ENCODE measurements around the gene SETD5.

SETD5 gene

DNA sequence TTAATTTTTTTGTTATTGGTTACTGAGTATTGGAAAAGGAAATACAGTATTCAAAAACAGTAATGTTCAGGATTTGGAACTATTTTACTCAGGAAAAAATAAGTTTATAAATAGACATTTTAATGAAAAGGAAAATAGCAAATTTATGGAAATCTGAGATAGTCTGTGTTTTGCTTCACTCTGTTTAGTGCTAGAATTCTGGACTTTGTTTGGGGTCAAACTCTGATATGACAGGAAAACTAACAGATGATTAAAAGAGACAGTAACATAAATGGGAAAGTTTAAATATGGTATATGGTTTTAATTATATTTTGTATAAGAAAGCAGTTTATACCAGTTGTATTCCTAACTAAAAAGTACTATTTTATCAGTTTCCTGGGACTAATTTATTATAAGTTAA lies 17.4 kb downstream of the SETD5 start:
- no peak for DNase-seq

DNA sequence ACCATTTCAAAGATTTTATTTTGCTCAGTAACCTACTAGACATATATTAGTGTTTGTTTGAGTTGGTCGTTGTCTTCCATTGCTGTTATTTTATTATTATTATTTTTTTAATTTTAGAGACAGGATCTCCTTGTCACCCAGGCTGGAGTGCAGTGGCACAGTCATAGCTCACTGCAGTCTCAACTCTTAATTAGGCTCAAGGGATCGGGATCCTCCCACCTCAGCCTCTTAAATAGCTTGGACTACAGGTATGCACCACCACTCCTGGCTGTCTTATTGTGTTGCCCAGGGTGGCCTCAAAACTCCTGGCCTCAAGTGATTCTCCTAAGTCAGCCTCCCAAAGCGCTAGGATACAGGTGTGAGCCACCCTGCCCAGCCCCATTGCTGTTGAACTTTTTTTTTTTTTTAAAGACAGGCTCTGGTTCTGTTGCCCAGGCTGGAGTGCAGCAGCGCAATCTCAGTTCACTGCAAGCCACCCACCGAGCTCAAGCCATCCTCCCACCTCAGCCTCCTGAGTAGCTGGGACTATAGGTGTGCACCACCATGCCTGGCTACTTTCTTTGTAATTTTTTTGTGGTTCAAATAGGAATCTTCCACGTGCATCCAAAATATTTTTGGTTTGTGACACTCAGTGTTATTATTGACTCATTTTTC lies 18.2 kb downstream of the SETD5 start:
- no peak for DNase-seq

DNA sequence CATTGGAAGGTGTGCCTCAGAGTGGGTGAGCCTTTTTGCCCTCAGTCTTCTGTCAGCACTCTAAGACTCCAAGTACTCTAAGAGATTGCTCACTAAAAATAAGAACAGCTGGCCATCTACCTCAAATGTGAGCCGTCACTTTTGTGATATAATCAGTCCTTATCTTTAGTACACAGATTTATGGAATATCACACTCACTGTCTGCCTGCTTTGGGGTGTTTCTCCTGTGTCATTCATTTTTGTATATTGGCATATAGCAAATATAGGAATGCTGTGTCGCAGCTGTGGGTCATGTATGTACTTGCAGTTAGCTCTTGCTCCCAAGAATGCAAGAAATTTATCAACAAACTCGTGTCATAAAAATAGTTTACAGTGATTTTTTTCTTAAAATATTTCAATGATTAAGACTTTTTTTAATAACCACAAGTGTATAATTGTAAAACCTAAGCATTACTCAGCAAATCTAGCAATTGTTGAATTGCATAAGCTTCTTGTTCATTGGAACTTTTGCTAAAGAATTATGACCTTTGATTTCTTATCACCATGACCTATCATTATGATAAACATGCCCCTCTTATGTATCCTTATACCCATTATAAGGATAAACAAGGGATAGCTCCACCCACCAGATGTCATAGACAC lies 18.8 kb downstream of the SETD5 start:
- DNase-seq = no peak

DNA sequence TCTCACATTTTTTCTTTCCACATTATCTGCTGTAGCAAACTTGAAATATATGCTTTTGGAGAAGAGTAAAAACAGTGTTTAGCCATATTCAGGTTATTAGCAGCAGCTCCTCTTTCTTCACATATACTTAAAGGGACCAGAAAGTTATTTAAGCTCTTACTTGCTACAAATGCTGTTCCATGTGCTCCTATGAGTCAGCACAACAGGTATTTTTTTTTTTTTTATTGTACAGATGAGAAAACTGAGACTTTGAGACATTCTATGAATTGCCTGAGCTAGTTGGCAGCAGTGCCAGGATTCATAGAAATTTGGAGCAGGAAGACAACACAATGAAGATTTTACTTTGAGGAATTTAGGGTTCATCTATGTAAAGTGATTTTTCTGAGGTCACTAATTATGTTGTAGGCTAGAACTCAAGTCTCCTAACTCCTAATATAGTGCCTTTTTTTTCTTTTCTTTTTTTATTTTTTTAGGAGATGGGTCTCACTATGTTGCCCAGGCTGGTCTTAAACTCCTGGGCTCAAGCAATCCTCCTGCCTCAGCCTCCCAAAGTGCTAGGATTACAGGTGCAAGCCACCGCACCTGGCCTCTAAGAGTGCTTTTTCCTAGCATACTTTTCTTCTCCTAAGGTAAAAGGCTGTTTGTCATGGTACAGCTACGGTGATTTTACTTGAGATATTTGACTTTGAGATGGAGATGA lies 23.6 kb downstream of the SETD5 start:
- DNase-seq = no peak

DNA sequence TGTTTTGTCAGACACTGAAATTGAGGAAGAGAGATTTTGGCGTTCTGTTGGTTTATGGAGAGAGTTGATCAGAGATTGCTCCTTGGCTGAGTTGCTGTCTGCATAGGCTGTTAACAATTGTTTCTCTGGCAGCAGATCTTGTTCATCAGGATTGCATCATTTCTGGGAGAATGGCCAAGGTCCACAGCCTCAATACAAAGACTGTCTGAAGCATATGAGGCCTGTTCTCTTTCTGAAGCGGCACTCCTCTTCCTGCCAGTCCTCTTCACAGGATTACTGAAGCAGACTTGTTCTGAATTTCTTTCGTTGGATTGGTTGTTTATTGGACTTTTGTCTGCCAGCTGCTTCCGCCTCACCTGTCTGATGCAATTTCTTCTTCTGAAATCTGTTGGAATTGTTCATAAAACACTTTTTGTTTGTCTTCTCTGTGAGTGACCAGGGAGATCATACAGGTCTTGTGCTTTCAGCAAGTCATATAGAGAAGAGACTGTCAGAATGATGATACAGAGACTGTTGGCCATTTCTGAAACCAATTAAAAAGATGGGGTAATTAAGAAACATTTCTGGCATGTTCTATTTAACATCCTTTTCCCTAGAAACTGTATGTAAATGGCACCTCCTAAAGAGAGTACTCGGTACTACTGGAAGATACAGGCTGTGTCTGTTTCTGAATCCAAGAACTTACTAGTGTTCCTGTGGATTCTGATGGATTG lies 25.5 kb downstream of the SETD5 start:
- DNase-seq = peak; percentile 86

DNA sequence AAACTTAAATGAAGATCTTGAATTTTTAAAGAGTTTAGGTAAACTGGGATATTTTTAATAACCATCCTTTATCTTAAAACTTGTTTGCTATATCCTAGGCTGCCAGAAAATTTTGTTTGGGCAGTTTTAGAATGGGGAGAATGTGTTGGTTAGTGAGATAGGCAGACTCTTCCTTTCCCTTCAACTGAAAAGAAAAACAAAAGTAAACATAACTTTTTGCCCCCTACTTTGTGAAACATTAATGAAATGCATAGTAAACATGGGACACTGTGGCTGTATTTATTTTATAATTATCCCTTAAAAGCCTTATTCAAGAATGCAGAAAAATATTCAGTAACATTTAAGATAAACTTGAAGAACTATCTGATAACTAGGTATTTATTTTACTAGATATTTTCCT lies 31.0 kb downstream of the SETD5 start:
- DNase-seq = no peak

DNA sequence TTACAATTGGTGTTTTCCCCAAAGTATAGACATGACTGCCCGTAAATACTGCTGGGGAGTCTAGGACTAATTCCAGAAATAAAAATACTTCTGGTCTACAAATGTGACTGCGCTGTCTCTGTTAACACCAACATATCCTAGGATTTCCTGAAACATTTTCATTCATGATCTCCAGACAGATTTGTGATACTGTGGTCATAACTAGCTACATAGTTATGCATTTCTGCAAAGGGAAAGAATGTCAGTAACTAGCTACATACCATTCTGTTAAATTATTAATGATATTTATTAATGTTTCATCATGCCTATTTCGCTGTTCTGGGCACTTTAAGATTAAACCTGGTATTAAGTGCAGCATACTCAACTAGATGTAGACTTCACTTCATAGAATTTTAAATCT lies 33.3 kb downstream of the SETD5 start:
- DNase-seq = no peak

DNA sequence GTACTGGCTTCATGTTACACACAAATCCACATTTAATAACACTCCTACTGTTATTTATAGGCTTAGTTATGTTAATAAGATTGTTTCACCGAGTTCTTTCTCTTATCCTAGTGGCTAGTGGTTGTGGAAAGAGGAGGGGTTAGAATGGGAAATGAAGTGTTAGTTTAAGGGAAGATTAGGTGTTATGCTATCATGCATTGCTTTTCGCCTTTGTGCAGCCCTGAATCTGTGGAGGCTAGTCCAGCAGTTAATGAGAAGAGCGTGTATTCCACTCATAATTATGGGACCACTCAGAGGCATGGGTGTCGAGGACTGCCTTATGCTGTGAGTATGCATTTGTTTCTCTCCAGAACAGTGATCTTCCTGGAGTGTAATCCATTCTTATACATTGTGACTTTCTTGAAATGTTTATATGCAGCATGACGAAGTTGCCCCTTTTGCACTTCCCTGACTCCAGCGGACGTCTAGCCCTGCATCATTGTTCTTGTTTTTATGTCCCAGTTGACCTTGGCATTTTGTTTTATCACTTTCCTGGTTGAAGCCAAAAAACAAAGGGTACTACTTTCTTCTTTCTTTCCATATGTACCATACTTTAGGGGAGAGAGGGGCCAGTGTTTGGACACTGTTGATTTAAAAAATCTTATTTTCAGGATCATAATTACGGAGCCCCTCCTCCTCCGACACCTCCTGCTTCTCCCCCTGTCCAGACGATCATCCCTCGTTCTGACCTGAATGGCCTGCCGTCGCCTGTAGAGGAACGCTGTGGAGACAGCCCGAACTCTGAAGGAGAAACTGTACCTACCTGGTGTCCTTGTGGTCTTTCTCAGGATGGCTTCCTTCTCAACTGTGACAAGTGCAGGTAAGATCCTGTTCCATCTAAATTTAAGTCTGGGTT lies 36.5 kb downstream of the SETD5 start:
- DNase-seq = no peak

DNA sequence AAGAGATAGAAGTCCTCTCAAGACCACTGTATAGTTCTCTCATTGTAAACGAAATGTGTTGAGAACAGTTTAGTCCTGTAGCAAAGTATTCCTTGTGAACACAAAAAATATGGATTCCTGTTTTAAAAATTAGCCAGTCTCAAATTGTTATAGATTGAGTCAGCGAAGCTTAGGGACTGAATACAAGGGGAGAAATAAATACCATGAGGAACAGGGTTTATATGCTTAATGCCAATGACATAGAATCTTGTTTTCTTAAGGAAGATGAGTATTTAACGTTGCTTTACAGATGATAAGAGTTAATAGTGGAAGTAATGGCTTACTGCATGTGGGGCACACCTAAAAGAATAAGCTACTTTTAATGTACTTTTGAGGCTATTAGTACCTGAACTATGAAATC lies 37.9 kb downstream of the SETD5 start:
- DNase-seq = no peak

DNA sequence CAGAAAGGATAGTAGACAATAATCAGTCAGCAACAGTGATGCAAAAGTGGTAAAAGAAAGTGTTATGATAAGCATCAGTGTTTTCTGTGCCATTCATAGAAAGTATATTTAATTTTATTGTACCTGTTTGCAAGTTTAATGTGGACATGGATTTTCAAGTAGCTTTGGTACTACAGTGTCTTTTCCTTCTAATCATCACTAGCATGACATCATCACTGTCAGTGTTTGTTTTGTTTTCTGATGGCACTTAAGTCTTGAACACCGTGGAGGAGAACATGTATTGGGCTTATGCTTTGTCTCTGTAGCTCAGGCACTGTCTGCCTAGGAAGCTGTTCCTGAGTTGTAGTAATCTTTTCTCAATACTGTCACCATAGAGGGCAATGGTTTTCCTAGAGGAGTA lies 41.9 kb downstream of the SETD5 start:
- DNase-seq = no peak

DNA sequence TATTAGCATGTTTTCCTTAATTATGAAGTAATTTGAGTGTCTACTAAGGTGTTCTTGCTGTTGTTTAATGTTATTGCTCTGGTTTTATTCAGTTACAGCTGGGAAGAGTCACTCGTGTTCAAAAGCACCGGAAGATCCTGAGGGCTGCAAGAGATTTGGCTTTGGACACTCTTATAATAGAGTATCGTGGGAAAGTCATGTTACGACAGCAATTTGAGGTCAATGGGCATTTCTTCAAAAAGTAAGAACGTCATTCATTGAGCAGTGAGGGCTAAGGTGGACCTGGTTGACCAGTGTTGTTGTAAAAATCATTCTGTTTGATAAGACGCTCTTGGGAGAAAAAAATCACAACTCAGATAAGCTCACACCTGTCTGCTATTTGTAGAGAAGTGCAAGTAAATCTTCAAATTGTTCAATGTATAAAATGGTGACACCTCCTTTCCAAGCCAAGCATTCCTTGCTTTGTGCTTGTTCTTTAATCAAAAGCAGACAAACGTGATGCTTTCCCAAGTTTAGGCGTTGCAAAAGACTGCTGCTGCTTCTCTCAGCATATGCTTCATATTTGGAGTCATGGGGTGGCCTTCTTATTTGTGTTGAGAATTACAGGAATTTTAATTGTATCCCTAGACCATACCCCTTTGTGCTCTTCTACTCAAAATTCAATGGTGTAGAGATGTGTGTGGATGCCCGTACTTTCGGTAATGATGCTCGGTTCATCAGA lies 44.2 kb downstream of the SETD5 start:
- no peak for DNase-seq

DNA sequence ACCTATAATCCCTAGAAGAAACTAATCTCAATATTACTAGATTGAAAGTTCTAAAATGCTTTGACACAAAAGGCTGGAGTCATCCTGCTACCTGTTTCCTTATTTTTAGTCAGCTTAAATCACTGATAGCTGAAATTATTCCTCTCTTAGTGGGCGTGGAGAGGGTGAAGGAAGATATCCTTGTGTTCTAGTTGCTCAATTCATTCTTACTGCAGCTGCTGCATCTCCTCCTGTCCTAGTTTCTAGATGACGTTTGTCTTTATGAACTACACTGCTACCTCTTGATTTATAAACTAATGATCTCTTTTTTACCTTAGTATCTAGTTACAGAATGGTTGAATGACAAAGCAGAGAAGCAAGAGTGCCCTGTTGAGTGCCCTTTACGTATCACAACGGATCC lies 50.7 kb downstream of the SETD5 start:
- DNase-seq = no peak

DNA sequence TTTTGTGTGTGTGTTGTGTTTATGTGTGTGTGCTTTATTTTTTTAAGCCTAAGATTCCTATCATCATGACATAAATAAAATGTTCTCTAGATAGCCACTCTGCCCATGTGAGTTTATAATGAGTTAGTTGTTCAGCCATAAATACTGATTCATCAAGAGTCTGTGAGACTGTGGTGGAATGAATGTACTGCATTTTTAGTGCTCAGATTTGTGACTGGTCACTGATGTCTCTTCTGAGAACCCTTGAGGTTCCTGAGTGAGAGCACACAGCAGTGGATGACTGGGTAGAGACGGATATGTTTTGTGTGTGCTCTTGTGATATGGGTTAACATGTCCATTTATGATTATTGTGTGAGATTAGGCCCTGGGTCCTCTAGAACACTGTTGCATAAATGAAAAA lies 51.2 kb downstream of the SETD5 start:
- no peak for DNase-seq

DNA sequence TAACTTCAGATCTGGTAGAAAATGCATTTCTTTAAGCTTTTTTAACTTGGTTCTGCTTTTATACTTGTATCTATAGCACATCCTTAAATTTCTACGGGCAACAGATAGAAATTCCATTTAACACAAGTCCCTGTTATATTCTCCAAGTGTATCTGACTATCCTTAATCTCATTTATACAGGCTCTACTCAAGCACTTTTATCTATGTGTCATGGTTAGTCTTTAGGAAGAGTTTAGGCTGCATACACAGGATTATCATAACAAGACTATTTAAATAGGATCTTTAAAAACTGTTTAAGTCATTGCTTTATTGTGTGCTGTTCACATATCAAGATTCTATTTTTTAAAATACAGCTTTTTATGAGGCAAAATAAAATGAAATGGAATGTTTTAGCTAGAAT lies 52.7 kb downstream of the SETD5 start:
- no peak for DNase-seq

DNA sequence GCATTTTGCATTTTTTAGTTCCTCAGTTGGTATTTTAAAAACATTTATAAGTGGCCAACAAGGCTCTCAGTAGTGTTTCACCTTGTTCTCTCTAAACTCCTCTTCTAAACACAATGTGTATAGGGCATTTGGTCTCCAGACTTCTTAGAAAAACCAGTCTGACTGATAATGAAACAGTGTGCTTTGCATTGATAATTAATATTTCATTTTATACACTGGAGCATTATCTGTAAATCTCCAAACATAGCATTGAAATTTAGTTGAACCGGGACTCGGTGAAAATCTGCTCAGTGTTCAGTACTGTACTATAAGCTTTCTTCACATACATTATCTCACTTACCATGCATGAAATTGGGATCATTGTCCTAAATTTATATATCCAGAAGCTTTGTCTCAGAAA lies 53.6 kb downstream of the SETD5 start:
- DNase-seq = no peak

DNA sequence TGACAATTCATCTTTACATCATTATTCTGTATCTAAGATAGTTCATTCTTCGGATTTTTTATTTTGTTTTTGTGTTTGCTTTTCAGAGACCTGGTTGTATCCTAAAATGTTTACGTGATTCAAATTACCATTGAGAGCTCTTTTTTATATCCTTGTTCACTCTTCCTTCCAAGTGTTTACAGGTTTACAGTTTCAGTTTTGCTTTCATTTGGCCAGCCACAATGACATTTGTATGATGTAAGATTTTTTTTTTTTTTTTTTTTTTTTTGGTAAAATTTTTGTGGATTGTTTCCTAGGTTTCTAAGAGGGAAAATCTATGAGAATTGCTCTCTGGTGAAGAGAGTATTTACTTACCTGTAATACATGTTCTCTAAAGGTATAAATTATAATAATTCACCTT lies 55.0 kb downstream of the SETD5 start:
- DNase-seq = peak; percentile 31

DNA sequence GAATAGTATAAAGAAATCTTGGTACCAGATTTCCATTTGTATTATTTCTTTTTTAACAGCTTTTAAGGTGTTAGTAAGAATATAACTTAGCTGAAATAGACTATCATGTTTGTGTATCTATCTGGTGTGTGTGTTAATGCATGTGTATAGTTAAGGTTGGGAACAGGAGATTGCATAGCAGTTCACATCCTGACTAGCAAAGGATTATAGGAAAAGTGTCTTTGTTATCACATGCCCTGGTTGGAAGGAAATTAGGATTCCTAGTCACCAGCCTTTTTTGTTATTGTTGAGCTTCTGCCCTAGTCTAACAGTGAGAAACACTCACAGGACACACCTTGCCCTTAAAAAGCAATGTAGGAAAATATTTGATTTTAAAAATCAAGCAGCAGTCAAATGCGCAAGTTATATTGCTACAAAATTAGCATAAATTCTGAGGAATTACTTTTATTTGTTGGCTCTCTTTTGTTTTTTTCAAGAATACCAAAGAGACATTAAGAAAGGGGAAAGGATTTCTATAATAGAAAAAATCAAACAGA lies 58.2 kb downstream of the SETD5 start:
- no peak for DNase-seq

DNA sequence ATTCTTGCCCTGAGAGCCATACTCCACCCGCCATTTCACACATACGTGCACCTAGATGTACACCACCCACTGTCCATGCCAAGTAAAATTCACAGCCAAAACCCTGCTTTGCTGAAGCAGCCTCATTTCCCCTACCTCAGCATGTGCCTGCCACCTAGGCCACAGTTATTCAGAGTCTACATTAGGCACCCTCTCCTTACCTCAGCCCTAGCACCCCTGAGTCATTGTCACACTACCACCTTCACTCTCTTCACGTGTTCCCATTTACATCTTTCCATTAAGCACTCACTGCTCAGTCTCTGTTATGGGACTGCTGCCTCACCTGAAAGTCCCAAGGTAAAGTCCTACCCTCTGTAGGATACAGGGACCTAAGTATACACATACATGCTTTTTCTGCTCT lies 70.0 kb downstream of the SETD5 start:
- no peak for DNase-seq

DNA sequence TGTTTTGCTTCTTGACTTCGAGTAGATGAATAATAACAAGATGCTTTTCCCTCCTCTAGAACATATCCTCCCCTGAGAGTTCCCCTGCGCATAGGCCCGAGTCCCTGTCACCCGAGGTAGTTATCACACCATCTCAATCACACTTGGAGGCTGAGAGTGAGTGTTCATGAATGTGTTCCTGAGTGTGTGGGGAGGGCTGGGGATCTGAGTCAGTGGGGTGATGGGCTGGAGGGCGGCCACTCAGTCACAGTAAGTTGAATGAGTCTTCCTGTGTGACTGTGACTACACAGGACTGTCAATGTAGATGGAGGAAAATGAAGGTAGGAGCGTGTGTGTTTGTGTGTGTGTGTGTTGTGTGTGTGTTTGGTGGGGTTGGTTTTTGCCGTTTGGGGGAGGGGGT lies 71.0 kb downstream of the SETD5 start:
- no peak for DNase-seq

DNA sequence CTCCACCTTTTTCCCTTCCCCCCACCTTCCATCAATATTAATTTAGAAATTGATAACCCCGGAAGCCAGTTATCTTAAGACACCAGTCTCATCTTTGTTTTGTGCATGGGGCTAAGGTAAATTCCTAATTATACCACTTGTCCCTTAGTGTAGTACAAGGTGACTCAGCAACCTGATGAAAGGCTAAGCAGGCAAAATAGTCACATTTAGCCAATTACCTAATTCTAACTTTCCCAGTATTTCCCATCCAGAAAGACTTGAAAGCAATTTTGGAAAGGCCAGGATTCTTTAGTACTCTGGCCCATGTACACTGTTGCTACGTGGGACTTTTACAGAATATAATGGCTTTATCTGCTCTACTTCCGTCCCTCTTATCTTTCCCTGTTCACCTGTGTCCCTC lies 72.6 kb downstream of the SETD5 start:
- DNase-seq = no peak

DNA sequence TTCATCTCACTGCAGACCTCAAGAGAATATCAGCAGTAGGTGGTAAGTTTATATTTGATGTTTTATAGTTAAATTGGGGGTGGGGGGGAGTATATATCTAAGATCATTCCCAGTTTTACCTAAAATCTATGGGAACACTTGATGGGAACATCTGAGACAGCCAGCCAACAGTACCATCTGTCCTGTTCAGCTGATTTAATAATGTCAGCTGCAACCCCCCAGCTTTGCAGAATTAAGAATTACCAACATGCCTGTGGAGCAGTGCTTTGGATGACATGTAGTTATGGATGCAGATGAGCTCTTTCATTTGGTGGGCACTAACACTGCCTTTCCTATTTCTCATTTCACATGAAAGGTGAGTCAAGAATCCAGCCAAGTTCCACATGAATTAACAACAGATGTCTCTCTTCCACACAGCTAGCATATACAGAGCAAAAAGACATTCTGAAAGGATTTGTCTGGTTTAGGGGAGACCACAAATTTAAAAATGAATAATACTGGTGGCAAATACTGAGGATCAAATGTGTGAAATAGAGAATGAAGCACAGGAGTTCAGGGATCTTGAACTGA lies 76.2 kb downstream of the SETD5 start:
- DNase-seq = no peak

DNA sequence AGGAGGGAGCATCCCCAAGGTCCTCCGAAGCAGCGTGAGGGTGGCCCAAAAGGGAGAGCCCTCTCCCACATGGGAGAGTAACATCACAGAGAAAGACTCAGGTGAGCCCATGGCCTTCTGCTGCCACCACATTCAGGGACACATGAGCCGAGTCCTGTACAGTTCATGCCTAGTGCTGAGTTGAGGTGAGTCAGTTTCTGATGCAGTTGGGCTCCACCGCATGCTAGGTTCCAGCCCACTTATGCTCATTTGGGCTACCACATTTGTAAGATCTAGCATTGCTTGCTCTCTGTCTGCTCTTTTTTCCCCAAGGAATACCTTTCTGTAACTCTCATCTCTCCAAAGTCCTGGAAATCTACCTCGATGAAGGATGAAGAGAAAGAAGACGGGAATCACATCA lies 77.1 kb downstream of the SETD5 start:
- no peak for DNase-seq
